HEK293 (cell line): ENCODE measurements around the gene MRGPRD.

ENCODE experiments used
- CTCF ChIA-PET: fragments of 350-600 bp; formaldehyde crosslinking; extraction: SDS; loops from one replicate; lab custom pipeline; 2021; ENCODE audit warnings: antibody characterized with exemption; lab: Yijun Ruan, JAX
- POLR2A ChIA-PET: fragments of 300-600 bp; formaldehyde crosslinking; extraction: SDS; loops from one replicate; lab custom pipeline; 2020; ENCODE audit warnings: antibody characterized with exemption, inconsistent platforms; lab: Yijun Ruan, JAX
- H3K27ac ChIP-seq: fragments of 200-500 bp; sonication (Bioruptor generic); 2 replicates; pipeline ENCODE4 v1.5.1; 2014; ENCODE audit warnings: low read depth, low read length, control low read depth, inconsistent platforms; ENCODE audit errors: extremely low read depth
- H3K36me3 ChIP-seq, 2 experiments: fragments of 200-500 bp in 1 of 2; sonication (Bioruptor generic) in 1 of 2; 1 replicate in 1 of 2; 2 replicates in 1 of 2; pipeline ENCODE4 v1.5.1; 2014 to 2017; ENCODE audit warnings: inconsistent platforms in 2 of 2, low read length in 2 of 2; ENCODE audit not compliant: control insufficient read depth in 2 of 2, insufficient read depth in 1 of 2
- H3K4me1 ChIP-seq: fragments of 200-500 bp; sonication (Bioruptor generic); 2 replicates; pipeline ENCODE4 v1.5.1; 2014; ENCODE audit warnings: mild to moderate bottlenecking, low read length, inconsistent platforms; ENCODE audit not compliant: control insufficient read depth, insufficient read depth
- H3K4me3 ChIP-seq: 2 replicates; pipeline ENCODE4 v1.5.1; 2011; ENCODE audit warnings: low read depth, mild to moderate bottlenecking, control low read depth, low read length, moderate library complexity
- H3K9me3 ChIP-seq: fragments of 200-500 bp; sonication (Bioruptor generic); 2 replicates; pipeline ENCODE4 v1.5.1; 2014; ENCODE audit warnings: low read depth, low read length, inconsistent platforms; ENCODE audit not compliant: control insufficient read depth, insufficient read depth
- HIC1 ChIP-seq: fragments of 450-650 bp; formaldehyde crosslinking; IDR thresholded peaks from 2 replicates; pipeline ENCODE4 v1.5.1; 2016; ENCODE audit warnings: missing biosample characterization, missing genetic modification characterization
- KLF1 ChIP-seq: fragments of 450-650 bp; formaldehyde crosslinking; IDR thresholded peaks from 2 replicates; pipeline ENCODE4 v1.5.1; 2016; ENCODE audit warnings: missing biosample characterization, missing genetic modification characterization
- KLF10 ChIP-seq: fragments of 450-650 bp; IDR thresholded peaks from 2 replicates; pipeline ENCODE4 v1.5.1; 2018; ENCODE audit warnings: missing biosample characterization, mild to moderate bottlenecking, missing genetic modification characterization
- PRDM6 ChIP-seq: fragments of 450-650 bp; formaldehyde crosslinking; IDR thresholded peaks from 2 replicates; pipeline ENCODE4 v1.5.1; 2017; ENCODE audit warnings: missing biosample characterization, missing genetic modification characterization
- REPIN1 ChIP-seq: fragments of 450-650 bp; formaldehyde crosslinking; IDR thresholded peaks from 2 replicates; pipeline ENCODE4 v1.5.1; 2017; ENCODE audit warnings: missing biosample characterization, missing genetic modification characterization, low read depth
- SP7 ChIP-seq: fragments of 450-650 bp; formaldehyde crosslinking; IDR thresholded peaks from 2 replicates; pipeline ENCODE4 v1.5.1; 2016; ENCODE audit warnings: missing biosample characterization, missing genetic modification characterization
- TRIM28 ChIP-seq: IDR thresholded peaks from 2 replicates; pipeline ENCODE4 v1.6.1; 2011; ENCODE audit warnings: low read length, control low read depth, borderline replicate concordance
- ZBTB8A ChIP-seq: fragments of 450-650 bp; formaldehyde crosslinking; IDR thresholded peaks from 2 replicates; pipeline ENCODE4 v1.5.1; 2016; ENCODE audit warnings: missing biosample characterization, missing genetic modification characterization
- ZFP37 ChIP-seq: fragments of 450-650 bp; formaldehyde crosslinking; IDR thresholded peaks from 2 replicates; pipeline ENCODE4 v1.5.1; 2016; ENCODE audit warnings: missing biosample characterization, missing genetic modification characterization
- ZFP41 ChIP-seq: fragments of 450-650 bp; formaldehyde crosslinking; IDR thresholded peaks from 2 replicates; pipeline ENCODE4 v1.5.1; 2016; ENCODE audit warnings: missing biosample characterization, missing genetic modification characterization, borderline replicate concordance
- ZIC2 ChIP-seq: fragments of 450-650 bp; formaldehyde crosslinking; IDR thresholded peaks from 2 replicates; pipeline ENCODE4 v1.5.1; 2016; ENCODE audit warnings: missing biosample characterization, missing genetic modification characterization
- ZNF169 ChIP-seq: fragments of 450-650 bp; formaldehyde crosslinking; IDR thresholded peaks from 2 replicates; pipeline ENCODE4 v1.5.1; 2016; ENCODE audit warnings: missing biosample characterization, missing genetic modification characterization
- ZNF274 ChIP-seq, 2 experiments: fragments of 200-500 bp in 1 of 2; fragments of 450-650 bp in 1 of 2; sonication (Bioruptor generic) in 1 of 2; formaldehyde crosslinking in 1 of 2; IDR thresholded peaks; 2 replicates each; pipeline versions ENCODE4 v1.5.1 to v1.6.1; 2014 to 2016; ENCODE audit warnings: borderline replicate concordance in 1 of 2, inconsistent platforms in 1 of 2, low read length in 1 of 2, missing biosample characterization in 1 of 2, missing genetic modification characterization in 1 of 2
- ZNF398 ChIP-seq: fragments of 450-650 bp; formaldehyde crosslinking; IDR thresholded peaks from 2 replicates; pipeline ENCODE4 v1.5.1; 2017; ENCODE audit warnings: missing biosample characterization, missing genetic modification characterization
- ZNF473 ChIP-seq: fragments of 450-650 bp; formaldehyde crosslinking; IDR thresholded peaks from 2 replicates; pipeline ENCODE4 v1.5.1; 2017; ENCODE audit warnings: missing biosample characterization, missing genetic modification characterization
- ZNF518A ChIP-seq: fragments of 450-650 bp; formaldehyde crosslinking; conservative IDR thresholded peaks from 2 replicates; pipeline ENCODE4 v1.5.1; 2016; ENCODE audit warnings: low read depth, missing biosample characterization, missing genetic modification characterization
- ZNF521 ChIP-seq: fragments of 450-650 bp; formaldehyde crosslinking; IDR thresholded peaks from 2 replicates; pipeline ENCODE4 v1.5.1; 2017; ENCODE audit warnings: missing biosample characterization, mild to moderate bottlenecking, missing genetic modification characterization
- ZNF549 ChIP-seq: fragments of 450-650 bp; IDR thresholded peaks from 2 replicates; pipeline ENCODE4 v1.5.1; 2018; ENCODE audit warnings: missing biosample characterization, missing genetic modification characterization, mild to moderate bottlenecking, inconsistent platforms, moderate library complexity
- ZNF623 ChIP-seq: fragments of 450-650 bp; formaldehyde crosslinking; IDR thresholded peaks from 2 replicates; pipeline ENCODE4 v1.5.1; 2016; ENCODE audit warnings: missing biosample characterization, missing genetic modification characterization
- ZNF837 ChIP-seq: fragments of 450-650 bp; formaldehyde crosslinking; IDR thresholded peaks from 2 replicates; pipeline ENCODE4 v1.5.1; 2016; ENCODE audit warnings: missing biosample characterization, missing genetic modification characterization
- ZXDB ChIP-seq: fragments of 450-650 bp; formaldehyde crosslinking; IDR thresholded peaks from 2 replicates; pipeline ENCODE4 v1.5.1; 2016; ENCODE audit warnings: missing biosample characterization, missing genetic modification characterization

MRGPRD gene

GRCh38 chr11:68994161-68994893 lies 13.5 kb upstream of the MRGPRD start:
- CTCF ChIA-PET: interaction anchor here (0.8 kb wide), 1 partner anchor 95 kb away, joined by 3 read pairs; no protein-coding TSS in a partner anchor
- Histone ChIP-seq H3K36me3 (no peaks in the 10 kb centered on the region), H3K9me3 (no peaks in the 10 kb centered on the region), H3K27ac (no peak overlapping the region), H3K4me3 (no peak overlapping the region), H3K4me1 (0 out of 2 replicates have a peak, but pooled peaks cover 2% of the 10 kb centered on the region)
- TF ChIP-seq ZFP41 (tag by site-specific recombination) (no peak), ZIC2 (tag by site-specific recombination) (0 out of 2 replicates have a peak, but pooled peaks have one; percentile 12), ZFP37 (no peak)
- POLR2A ChIA-PET: no interaction called here

GRCh38 chr11:68993546-68993945 lies 12.8 kb upstream of the MRGPRD start:
- Histone ChIP-seq H3K27ac (no peak overlapping the region), H3K4me1 (0 out of 2 replicates have a peak, but pooled peaks cover 2% of the 10 kb centered on the region), H3K9me3 (no peaks in the 10 kb centered on the region), H3K36me3 (no peaks in the 10 kb centered on the region), H3K4me3 (no peak overlapping the region)
- ChIA-PET CTCF (no interaction called here), POLR2A (no interaction called here)
- TF ChIP-seq ZNF623 (tag by site-specific recombination) (no peak), HIC1 (no peak), REPIN1 (no peak), ZXDB (no peak), ZNF837 (tag by site-specific recombination) (no peak), ZNF473 (tag by site-specific recombination) (no peak), SP7 (tag by site-specific recombination) (no peak), ZNF274 (IDR thresholded peaks at IDR 0.05; ENCODE audit: low read length) (no peak), ZNF274 (tag by site-specific recombination; IDR thresholded peaks at IDR 0.05; ENCODE audit: borderline replicate concordance) (no peak), ZBTB8A (no peak), KLF1 (tag by site-specific recombination) (no peak), ZNF521 (tag by site-specific recombination) (no peak), ZNF398 (tag by site-specific recombination) (no peak)

DNA sequence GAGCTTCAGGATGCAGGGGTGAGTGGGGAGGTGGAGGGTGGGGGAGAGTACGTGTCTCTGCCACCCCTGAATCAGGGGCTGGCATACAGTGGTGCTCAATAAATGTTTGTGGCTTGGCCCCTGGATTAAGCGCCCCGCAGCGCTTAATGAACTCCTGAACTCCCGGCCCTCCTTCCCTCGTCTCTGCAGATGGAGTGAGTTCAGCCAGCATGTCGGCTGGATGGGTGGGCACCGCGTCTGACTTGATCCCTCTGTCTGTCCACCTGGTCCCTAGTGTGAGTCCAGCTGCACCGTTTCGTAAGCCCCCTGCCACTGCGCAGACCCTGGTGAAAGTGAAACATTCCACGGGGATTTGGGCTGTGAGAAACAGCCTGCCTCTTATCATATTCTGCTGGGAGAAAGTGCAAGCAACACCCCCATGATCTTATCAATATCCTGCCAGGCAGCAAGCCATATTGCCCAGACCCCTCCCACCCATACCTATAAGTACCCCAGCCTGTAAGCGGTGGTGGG lies 12.0 kb upstream of the MRGPRD start:
- H3K36me3 ChIP-seq: no peaks in the 10 kb centered on the region
- ChIA-PET CTCF (no interaction called here), POLR2A (no interaction called here)
- H3K27ac ChIP-seq: no peak overlapping the region
- no peaks in the 10 kb centered on the region for H3K4me1 ChIP-seq
- no peaks in the 10 kb centered on the region for H3K9me3 ChIP-seq
- no peak overlapping the region for H3K4me3 ChIP-seq
- no peak for TF ChIP-seq ZNF169 (tag by site-specific recombination)
- TF ChIP-seq PRDM6 (tag by site-specific recombination): no peak
- no peak for TF ChIP-seq ZNF549 (tag by site-specific recombination)
- TF ChIP-seq KLF10 (tag by site-specific recombination): no peak
- no peak for TF ChIP-seq ZNF518A
- TF ChIP-seq TRIM28: no peak
